ENCODE data around the gene EIF1. TPM values are rescaled to one million over a fixed set of nuclear protein-coding genes. Genes with fewer than 3 reads are reported as not detected.
"Not testable (repeated sequence)": the region's sequence is repeated elsewhere in the genome, so short reads cannot be mapped to it uniquely, and the experiment has no call there.

Gene EIF1
- total and polyA plus RNA-seq, 2 donors (not counting 3 experiments of a cell fraction or from before 2014, with no cell fraction given), result 168 to 814 TPM

DNA sequence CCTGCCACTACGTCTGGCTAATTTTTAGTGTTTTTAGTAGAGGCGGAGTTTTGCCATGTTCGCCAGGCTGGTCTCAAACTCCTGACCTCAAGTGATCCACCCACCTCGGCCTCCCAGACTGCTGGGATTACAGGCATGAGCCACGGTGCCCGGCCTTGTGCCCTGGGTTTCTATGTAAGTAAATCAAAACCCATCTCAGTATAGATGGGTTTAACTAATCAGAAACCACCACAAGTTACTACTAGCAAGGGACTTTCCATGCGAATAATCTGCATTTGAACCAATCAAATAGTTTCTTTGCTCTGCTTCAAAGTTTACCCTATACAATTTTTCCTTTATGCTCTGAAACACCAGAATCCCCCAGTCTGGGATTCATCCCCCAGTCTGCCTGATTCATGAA, 16.5 kb upstream of the EIF1 start:
- dilution Hi-C loops (cut with MboI; ENCODE audit: extremely low pct_ligation_motif_present, low sequenced_read_pairs) (no loop called here), intact Hi-C loops (cut with micrococcal nuclease) (no loop called here)
- FAIRE-seq (no peak), DNase-seq (ENCODE audit: low read depth, low spot score) (no peak)
- Histone ChIP-seq H2AFZ (ENCODE audit: low read depth, low read length) (no peak overlapping the region), H3K27ac (ENCODE audit: insufficient read depth, low read depth, low read length) (no peak overlapping the region), H3K4me2 (ENCODE audit: insufficient read depth, low read length) (no peak overlapping the region), H3K9me1 (replicated peaks; ENCODE audit: control insufficient read depth, extremely low read depth, insufficient read depth, low read length) (no peaks in the 10 kb centered on the region), H3K79me2 (ENCODE audit: control insufficient read depth, insufficient read depth, low read length) (no peaks in the 10 kb centered on the region), H3K4me1 (ENCODE audit: control insufficient read depth, extremely low read depth, insufficient read depth, low read length) (peaks cover 9% of the 10 kb centered on the region), H3K9me3 (replicated peaks; ENCODE audit: control insufficient read depth, insufficient read depth, low read length) (no peaks in the 10 kb centered on the region), H4K20me1 (replicated peaks; ENCODE audit: control insufficient read depth, extremely low read depth, insufficient read depth, low read length) (no peaks in the 10 kb centered on the region), H3K27me3 (ENCODE audit: control insufficient read depth in 2 of 2, insufficient read depth in 2 of 2, low read length in 2 of 2) (peaks cover 0 to 4% of the 10 kb centered on the region in 2 experiments), H3K9ac (replicated peaks; ENCODE audit: extremely low read depth, insufficient read depth, low read length) (no peak overlapping the region), H3K4me3 (replicated peaks in 1 of 3; ENCODE audit: insufficient read depth in 1 of 3, low read depth in 1 of 3, low read length in 3 of 3) (no peak overlapping the region), H3K36me3 (ENCODE audit: control insufficient read depth in 2 of 2, extremely low read depth in 1 of 2, insufficient read depth in 2 of 2, low read length in 2 of 2) (no peaks in the 10 kb centered on the region)
- BruUV-seq (replicated peaks), result no TSS peak
- ChIA-PET CTCF (interaction anchor here (1.0 kb wide), 1 partner anchor 9 kb away, joined by 3 read pairs; no protein-coding TSS in a partner anchor), POLR2A (no interaction called here)
- TF ChIP-seq POLR2AphosphoS5 (IDR thresholded peaks at IDR 0.05; ENCODE audit: insufficient read depth, low read depth, low read length), result no peak
- TF ChIP-seq, protein P1, sequence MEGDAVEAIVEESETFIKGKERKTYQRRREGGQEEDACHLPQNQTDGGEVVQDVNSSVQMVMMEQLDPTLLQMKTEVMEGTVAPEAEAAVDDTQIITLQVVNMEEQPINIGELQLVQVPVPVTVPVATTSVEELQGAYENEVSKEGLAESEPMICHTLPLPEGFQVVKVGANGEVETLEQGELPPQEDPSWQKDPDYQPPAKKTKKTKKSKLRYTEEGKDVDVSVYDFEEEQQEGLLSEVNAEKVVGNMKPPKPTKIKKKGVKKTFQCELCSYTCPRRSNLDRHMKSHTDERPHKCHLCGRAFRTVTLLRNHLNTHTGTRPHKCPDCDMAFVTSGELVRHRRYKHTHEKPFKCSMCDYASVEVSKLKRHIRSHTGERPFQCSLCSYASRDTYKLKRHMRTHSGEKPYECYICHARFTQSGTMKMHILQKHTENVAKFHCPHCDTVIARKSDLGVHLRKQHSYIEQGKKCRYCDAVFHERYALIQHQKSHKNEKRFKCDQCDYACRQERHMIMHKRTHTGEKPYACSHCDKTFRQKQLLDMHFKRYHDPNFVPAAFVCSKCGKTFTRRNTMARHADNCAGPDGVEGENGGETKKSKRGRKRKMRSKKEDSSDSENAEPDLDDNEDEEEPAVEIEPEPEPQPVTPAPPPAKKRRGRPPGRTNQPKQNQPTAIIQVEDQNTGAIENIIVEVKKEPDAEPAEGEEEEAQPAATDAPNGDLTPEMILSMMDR (IDR thresholded peaks at IDR 0.05; ENCODE audit: extremely low read depth in 1 of 2, insufficient read depth in 1 of 2, low read depth in 1 of 2, low read length in 2 of 2), result no peak
- TF ChIP-seq, protein P2, sequence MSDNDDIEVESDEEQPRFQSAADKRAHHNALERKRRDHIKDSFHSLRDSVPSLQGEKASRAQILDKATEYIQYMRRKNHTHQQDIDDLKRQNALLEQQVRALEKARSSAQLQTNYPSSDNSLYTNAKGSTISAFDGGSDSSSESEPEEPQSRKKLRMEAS (IDR thresholded peaks at IDR 0.05; ENCODE audit: insufficient read depth, insufficient read length), result no peak
- TF ChIP-seq MYC (IDR thresholded peaks at IDR 0.05; ENCODE audit: low read depth, low read length), result no peak
- no peak for TF ChIP-seq JUN (IDR thresholded peaks at IDR 0.05; ENCODE audit: borderline replicate concordance, insufficient read depth, insufficient read length, low read depth)
- no peak for TF ChIP-seq GATA2 (IDR thresholded peaks at IDR 0.05; ENCODE audit: insufficient read depth, insufficient read length, low read depth, low read length)
- TF ChIP-seq FOS (IDR thresholded peaks at IDR 0.05; ENCODE audit: borderline replicate concordance, insufficient read depth, low read length), result no peak

DNA sequence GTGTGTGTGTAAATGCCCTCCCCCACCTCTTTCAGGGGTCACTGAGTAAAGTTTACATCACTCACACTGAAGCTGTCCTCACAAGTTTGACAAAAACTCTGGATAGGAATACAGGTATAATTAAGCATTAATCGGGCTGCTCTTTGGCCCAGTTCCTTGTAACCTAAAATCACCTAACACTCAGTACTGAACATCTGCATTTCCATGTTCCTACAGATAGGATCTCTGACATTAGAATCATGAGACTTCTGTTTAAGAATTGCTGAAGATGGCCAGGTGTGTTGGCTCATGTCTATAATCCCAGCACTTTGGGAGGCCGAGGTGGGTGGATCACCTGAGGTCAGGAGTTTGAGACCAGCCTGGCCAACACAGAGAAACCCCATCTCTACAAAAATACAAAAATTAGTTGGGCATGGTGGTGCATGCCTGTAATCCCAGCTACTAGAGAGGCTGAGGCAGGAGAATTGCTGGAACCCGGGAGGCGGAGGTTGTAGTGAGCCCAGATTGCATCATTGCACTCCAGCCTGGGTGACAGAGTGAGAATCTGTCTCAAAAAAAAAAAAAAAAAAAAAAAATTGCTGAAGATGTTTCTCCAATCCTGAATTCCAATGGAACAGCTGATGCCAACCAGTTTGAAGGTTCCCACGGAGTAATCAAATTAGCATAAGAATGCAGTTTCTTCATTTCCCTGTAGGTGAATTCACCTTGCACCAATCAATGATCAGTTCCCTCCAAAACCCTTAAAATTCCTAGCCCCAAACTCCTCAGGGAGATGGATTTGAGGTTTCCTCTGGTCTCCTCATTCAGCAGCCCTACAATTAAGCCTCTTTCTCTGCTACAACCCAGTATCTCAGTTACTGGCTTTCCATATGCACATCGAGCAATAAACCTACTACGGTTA, 13.3 kb upstream of the EIF1 start:
- H3K27ac ChIP-seq (ENCODE audit: insufficient read depth, low read depth, low read length); H3K4me2 ChIP-seq (ENCODE audit: insufficient read depth, low read length); DNase-seq (ENCODE audit: low read depth, low spot score); H3K4me3 ChIP-seq (replicated peaks in 1 of 3; ENCODE audit: insufficient read depth in 1 of 3, low read depth in 1 of 3, low read length in 3 of 3); H3K27me3 ChIP-seq (ENCODE audit: control insufficient read depth in 2 of 2, insufficient read depth in 2 of 2, low read length in 2 of 2); H3K9me3 ChIP-seq (replicated peaks; ENCODE audit: control insufficient read depth, insufficient read depth, low read length); FAIRE-seq; dilution Hi-C loops (cut with MboI; ENCODE audit: extremely low pct_ligation_motif_present, low sequenced_read_pairs); H3K79me2 ChIP-seq (ENCODE audit: control insufficient read depth, insufficient read depth, low read length); H3K9ac ChIP-seq (replicated peaks; ENCODE audit: extremely low read depth, insufficient read depth, low read length); H3K36me3 ChIP-seq (ENCODE audit: control insufficient read depth in 2 of 2, extremely low read depth in 1 of 2, insufficient read depth in 2 of 2, low read length in 2 of 2); BruUV-seq (replicated peaks); H4K20me1 ChIP-seq (replicated peaks; ENCODE audit: control insufficient read depth, extremely low read depth, insufficient read depth, low read length); H3K9me1 ChIP-seq (replicated peaks; ENCODE audit: control insufficient read depth, extremely low read depth, insufficient read depth, low read length); intact Hi-C loops (cut with micrococcal nuclease); H2AFZ ChIP-seq (ENCODE audit: low read depth, low read length): not testable (repeated sequence)
- CTCF ChIA-PET, result interaction anchor here (1.1 to 2.2 kb wide), 2 partner anchors 9 to 13 kb away, joined by 3 to 7 read pairs; no protein-coding TSS in a partner anchor
- POLR2A ChIA-PET, result interaction anchor here (1.0 to 1.2 kb wide), 2 partner anchors 13 kb away, joined by 3 to 5 read pairs; no protein-coding TSS in a partner anchor
- peaks cover 14% of the 10 kb centered on the region for H3K4me1 ChIP-seq (ENCODE audit: control insufficient read depth, extremely low read depth, insufficient read depth, low read length)

All from endothelial cell of umbilical vein (primary cell).